Mononuclear cell (primary cell): ENCODE data around the gene CNOT6. TPM values are rescaled to one million over a fixed set of nuclear protein-coding genes. Genes with fewer than 3 reads are reported as not detected.
"Not testable (repeated sequence)": the region's sequence is repeated elsewhere in the genome, so short reads cannot be mapped to it uniquely, and the experiment has no call there.

Source experiments
- H3K27me3 ChIP-seq: 2 replicates; pipeline ENCODE4 v1.6.0; 2011; ENCODE audit warnings: low read length, control low read depth; ENCODE audit not compliant: insufficient read depth
- H3K4me1 ChIP-seq: 2 replicates; pipeline ENCODE4 v1.5.1; 2011; ENCODE audit warnings: mild to moderate bottlenecking, low read length, control low read depth; ENCODE audit not compliant: insufficient read depth
- H3K4me3 ChIP-seq: 2 replicates; pipeline ENCODE4 v1.5.1; 2011; ENCODE audit warnings: mild to moderate bottlenecking, low read length, moderate library complexity
- H3K9me3 ChIP-seq: 2 replicates; pipeline ENCODE4 v1.5.1; 2011; ENCODE audit warnings: low read depth, mild to moderate bottlenecking, control low read depth, low read length
- total RNA-seq: library from RNA; depleted of rRNA; stranded (reverse); fragments of >200 nt; gene quantifications from one replicate; pipeline ENCODE4 v1.2.3, GENCODE V29; 2012

The CNOT6 gene
- total RNA-seq, 1 donor: 8.1 TPM

GRCh38 chr5:180492226-180492903, 1.8 kb upstream of the CNOT6 start:
- H3K4me1 ChIP-seq: peaks cover 22% of the 10 kb centered on the region
- no peaks in the 10 kb centered on the region for H3K27me3 ChIP-seq
- no peaks in the 10 kb centered on the region for H3K9me3 ChIP-seq
- no peak overlapping the region for H3K4me3 ChIP-seq

- peak overlapping the region; percentile 78 for H3K4me3 ChIP-seq
- H3K27me3 ChIP-seq: no peaks in the 10 kb centered on the region
- H3K9me3 ChIP-seq: no peaks in the 10 kb centered on the region
- H3K4me1 ChIP-seq: peaks cover 22% of the 10 kb centered on the region
These were observed 467 bp downstream of the CNOT6 start for GRCh38 chr5:180494510-180495181.

- Histone ChIP-seq H3K9me3 (no peaks in the 10 kb centered on the region), H3K27me3 (no peaks in the 10 kb centered on the region), H3K4me3 (peak overlapping the region; percentile 78), H3K4me1 (peaks cover 25% of the 10 kb centered on the region)
These were observed 1.1 kb downstream of the CNOT6 start for GRCh38 chr5:180495292-180495691.

GRCh38 chr5:180495991-180496741, 2.0 kb downstream of the CNOT6 start:
- Histone ChIP-seq H3K4me1 (peaks cover 25% of the 10 kb centered on the region), H3K4me3 (no peak overlapping the region), H3K27me3 (no peaks in the 10 kb centered on the region), H3K9me3 (no peaks in the 10 kb centered on the region)

GRCh38 chr5:180496806-180497205, 2.6 kb downstream of the CNOT6 start:
- H3K9me3 ChIP-seq, H3K27me3 ChIP-seq, H3K4me3 ChIP-seq: not testable (repeated sequence)
- peaks cover 25% of the 10 kb centered on the region for H3K4me1 ChIP-seq

GRCh38 chr5:180497865-180498264, 3.7 kb downstream of the CNOT6 start:
- peaks cover 25% of the 10 kb centered on the region for H3K4me1 ChIP-seq

GRCh38 chr5:180498378-180498777, 4.2 kb downstream of the CNOT6 start:
- Histone ChIP-seq H3K4me3 (no peak overlapping the region), H3K9me3 (no peaks in the 10 kb centered on the region), H3K27me3 (no peaks in the 10 kb centered on the region), H3K4me1 (peaks cover 21% of the 10 kb centered on the region)

More at GRCh38 chr5:180497865-180498264, 3.7 kb downstream of the CNOT6 start:
- not testable (repeated sequence) for H3K4me3 ChIP-seq, H3K9me3 ChIP-seq, H3K27me3 ChIP-seq

- H3K4me1 ChIP-seq: peaks cover 21% of the 10 kb centered on the region
- no peak overlapping the region for H3K4me3 ChIP-seq
- H3K9me3 ChIP-seq: no peaks in the 10 kb centered on the region
- no peaks in the 10 kb centered on the region for H3K27me3 ChIP-seq
These were observed 5.5 kb downstream of the CNOT6 start for GRCh38 chr5:180499684-180500083.

- not testable (repeated sequence) for H3K9me3 ChIP-seq, H3K27me3 ChIP-seq, H3K4me3 ChIP-seq
- H3K4me1 ChIP-seq: peaks cover 17% of the 10 kb centered on the region
These were observed 6.1 kb downstream of the CNOT6 start for GRCh38 chr5:180500300-180500699.

GRCh38 chr5:180507661-180508060, 13.5 kb downstream of the CNOT6 start:
- no peaks in the 10 kb centered on the region for H3K27me3 ChIP-seq
- peaks cover 5% of the 10 kb centered on the region for H3K4me1 ChIP-seq
- no peak overlapping the region for H3K4me3 ChIP-seq
- H3K9me3 ChIP-seq: no peaks in the 10 kb centered on the region

- no peak overlapping the region for H3K4me3 ChIP-seq
- no peaks in the 10 kb centered on the region for H3K27me3 ChIP-seq
- H3K9me3 ChIP-seq: no peaks in the 10 kb centered on the region
- peaks cover 23% of the 10 kb centered on the region for H3K4me1 ChIP-seq
These were observed 21.1 kb downstream of the CNOT6 start for GRCh38 chr5:180515294-180515693.

- peaks cover 24% of the 10 kb centered on the region for H3K4me1 ChIP-seq
- not testable (repeated sequence) for H3K9me3 ChIP-seq, H3K4me3 ChIP-seq, H3K27me3 ChIP-seq
These were observed 21.8 kb downstream of the CNOT6 start for GRCh38 chr5:180515974-180516373.

- peaks cover 24% of the 10 kb centered on the region for H3K4me1 ChIP-seq
- no peak overlapping the region for H3K4me3 ChIP-seq
- no peaks in the 10 kb centered on the region for H3K9me3 ChIP-seq
- no peaks in the 10 kb centered on the region for H3K27me3 ChIP-seq
These were observed 22.3 kb downstream of the CNOT6 start for GRCh38 chr5:180516440-180516839.

GRCh38 chr5:180519098-180519497, 24.9 kb downstream of the CNOT6 start:
- no peaks in the 10 kb centered on the region for H3K27me3 ChIP-seq
- peaks cover 46% of the 10 kb centered on the region for H3K4me1 ChIP-seq
- H3K9me3 ChIP-seq: no peaks in the 10 kb centered on the region
- no peak overlapping the region for H3K4me3 ChIP-seq

- no peak overlapping the region for H3K4me3 ChIP-seq
- no peaks in the 10 kb centered on the region for H3K9me3 ChIP-seq
- no peaks in the 10 kb centered on the region for H3K27me3 ChIP-seq
- peaks cover 45% of the 10 kb centered on the region for H3K4me1 ChIP-seq
These were observed 26.9 kb downstream of the CNOT6 start for GRCh38 chr5:180521101-180521500.
